GM12878 (cell line): ENCODE measurements around the gene IFNAR1. TPM values are rescaled to one million over a fixed set of nuclear protein-coding genes. Genes with fewer than 3 reads are reported as not detected.

ENCODE experiments used
- ATAC-seq: fragments of 200-7000 bp; cut with Tn5 transposase; 3 replicates; pipeline ENCODE4 v1.9.1; 2020; ENCODE audit warnings: mild to moderate bottlenecking, moderate library complexity
- BruUV-seq: library from RNA; stranded (reverse); fragments of 400-500 nt; replicated peaks from 2 replicates; lab custom pipeline; 2021; lab: Mats Ljungman, UMichigan
- CTCF ChIA-PET: fragments of 300-600 bp; sonication (Branson Sonifier 250); formaldehyde crosslinking; extraction: SDS; loops from one replicate; lab custom pipeline; 2021; ENCODE audit warnings: inconsistent platforms; lab: Yijun Ruan, JAX
- POLR2A ChIA-PET: fragments of 350-600 bp; formaldehyde crosslinking; extraction: SDS; loops from one replicate; lab custom pipeline; 2021; ENCODE audit warnings: inconsistent platforms; lab: Charles Lee
- RAD21 ChIA-PET: fragments of 300-600 bp; sonication (Branson Sonifier 250); formaldehyde crosslinking; loops from one replicate; lab custom pipeline; 2023; ENCODE audit warnings: antibody characterized with exemption; ENCODE audit not compliant: unreplicated experiment; lab: Charles Lee
- SMC1A ChIA-PET: fragments of 300-600 bp; sonication (Branson Sonifier 250); formaldehyde crosslinking; loops from one replicate; lab custom pipeline; 2023; ENCODE audit not compliant: unreplicated experiment, uncharacterized antibody; lab: Charles Lee
- DNase-seq: peaks from one replicate; pipeline ENCODE4 v3.0.0-alpha.2; 2011; ENCODE audit warnings: low read depth, low spot score
- FAIRE-seq: peaks from 3 replicates; lab custom pipeline; 2011; peaks lifted over from hg19 to GRCh38; lab: Jason Lieb, UNC
- H2AFZ ChIP-seq: 2 replicates; pipeline ENCODE4 v1.6.0; 2011; ENCODE audit warnings: low read depth, low read length, control low read depth; ENCODE audit not compliant: control insufficient read depth
- H3K27ac ChIP-seq: 2 replicates; pipeline ENCODE4 v1.5.1; 2011; ENCODE audit warnings: control low read depth; ENCODE audit not compliant: control insufficient read depth, insufficient read depth
- H3K27me3 ChIP-seq, 2 experiments: replicated peaks in 1 of 2; 2 replicates each; pipeline versions ENCODE4 v1.6.0 to v1.6.1; 2011; ENCODE audit warnings: low read length in 1 of 2; ENCODE audit not compliant: control insufficient read depth in 2 of 2, insufficient read depth in 2 of 2
- H3K36me3 ChIP-seq, 2 experiments: 2 replicates each; pipeline ENCODE4 v1.5.1; 2011; ENCODE audit warnings: low read length in 1 of 2; ENCODE audit not compliant: control insufficient read depth in 2 of 2, insufficient read depth in 2 of 2
- H3K4me1 ChIP-seq: 2 replicates; pipeline ENCODE4 v1.6.1; 2011; ENCODE audit warnings: mild to moderate bottlenecking, low read length, moderate library complexity, mixed read lengths; ENCODE audit not compliant: control insufficient read depth, insufficient read depth
- H3K4me2 ChIP-seq: 2 replicates; pipeline ENCODE4 v1.6.0; 2011; ENCODE audit warnings: control low read depth; ENCODE audit not compliant: control insufficient read depth, insufficient read depth
- H3K4me3 ChIP-seq: fragments of 200-600 bp; sonication (generic); 2 replicates; pipeline ENCODE4 v1.5.1; 2016
- H3K79me2 ChIP-seq: 2 replicates; pipeline ENCODE4 v1.6.0; 2011; ENCODE audit warnings: low read length; ENCODE audit not compliant: control insufficient read depth, insufficient read depth
- H3K9ac ChIP-seq: 2 replicates; pipeline ENCODE4 v1.8.0; 2011; ENCODE audit warnings: low read length, control low read depth, mixed read lengths; ENCODE audit not compliant: control insufficient read depth, insufficient read depth
- H3K9me3 ChIP-seq: replicated peaks from 3 replicates; pipeline ENCODE4 v1.5.1; 2011; ENCODE audit warnings: mild to moderate bottlenecking, low read length; ENCODE audit not compliant: control insufficient read depth, insufficient read depth
- H4K20me1 ChIP-seq: 2 replicates; pipeline ENCODE4 v1.6.0; 2011; ENCODE audit not compliant: control insufficient read depth, insufficient read depth
- ATF3 ChIP-seq: IDR thresholded peaks from 2 replicates; pipeline ENCODE4 v1.6.1; 2011; ENCODE audit warnings: low read depth, mild to moderate bottlenecking, low read length, moderate library complexity, borderline replicate concordance; ENCODE audit errors: extremely low read depth
- CHD4 ChIP-seq: fragments of 200-600 bp; sonication (generic); IDR thresholded peaks from 2 replicates; pipeline ENCODE4 v1.6.1; 2016; ENCODE audit warnings: mild to moderate bottlenecking
- ELK1 ChIP-seq: IDR thresholded peaks from 2 replicates; pipeline ENCODE4 v1.6.1; 2012; ENCODE audit warnings: low read depth, low read length, improper control_type of control experiment
- FOS ChIP-seq: IDR thresholded peaks from 3 replicates; pipeline ENCODE4 v1.6.1; 2011; ENCODE audit warnings: borderline replicate concordance; ENCODE audit not compliant: insufficient read length; ENCODE audit errors: extremely low read depth
- GATAD2B ChIP-seq: fragments of 450-650 bp; conservative IDR thresholded peaks from 2 replicates; pipeline ENCODE4 v1.6.1; 2017; ENCODE audit warnings: low read depth, mild to moderate bottlenecking, moderate library complexity
- IKZF2 ChIP-seq, 2 experiments: fragments of 450-650 bp; IDR thresholded peaks; 2 replicates each; pipeline ENCODE4 v1.6.1; 2017; ENCODE audit warnings: mild to moderate bottlenecking in 2 of 2, moderate library complexity in 2 of 2
- NR2C1 ChIP-seq: fragments of 450-650 bp; IDR thresholded peaks from 2 replicates; pipeline ENCODE4 v1.6.1; 2017; ENCODE audit warnings: antibody characterized with exemption, mild to moderate bottlenecking, moderate library complexity
- POLR2AphosphoS5 ChIP-seq: IDR thresholded peaks from 2 replicates; pipeline ENCODE4 v1.6.1; 2011; ENCODE audit warnings: mild to moderate bottlenecking, low read length, inconsistent platforms
- REST ChIP-seq: IDR thresholded peaks from 2 replicates; pipeline ENCODE4 v1.6.1; 2012; ENCODE audit warnings: mild to moderate bottlenecking, low read depth, low read length
- SIN3A ChIP-seq: IDR thresholded peaks from 2 replicates; pipeline ENCODE4 v1.6.1; 2012; ENCODE audit warnings: low read depth, low read length, improper control_type of control experiment
- SMC3 ChIP-seq: IDR thresholded peaks from 2 replicates; pipeline ENCODE4 v1.6.1; 2011; ENCODE audit warnings: low read length, improper control_type of control experiment, borderline replicate concordance
- SPI1 ChIP-seq: IDR thresholded peaks from 2 replicates; pipeline ENCODE4 v1.6.1; 2011; ENCODE audit warnings: low read depth, mild to moderate bottlenecking, low read length, moderate library complexity, borderline replicate concordance; ENCODE audit not compliant: insufficient read depth
- SRF ChIP-seq, 2 experiments: IDR thresholded peaks; 2 replicates each; pipeline ENCODE4 v1.6.1; 2011; ENCODE audit warnings: low read depth in 2 of 2, low read length in 2 of 2, mild to moderate bottlenecking in 1 of 2, moderate library complexity in 1 of 2
- WGBS: methylation state at CpG from one replicate; pipeline ENCODE4 v1.1.6; 2016; ENCODE audit warnings: low lambda C conversion rate; ENCODE audit not compliant: insufficient replicate concordance, insufficient coverage; ENCODE audit errors: missing lambda C conversion rate; 5-methylcytosine and 5-hydroxymethylcytosine counted together
- in situ Hi-C: fragments of 300-500 bp; cut with MboI; formaldehyde crosslinking; loops from 9 replicates; pipeline ENCODE4 v1.14.3; 2018; ENCODE audit warnings: mixed read lengths
- intact Hi-C: fragments of 100-400 bp; cut with micrococcal nuclease; formaldehyde crosslinking; loops from one replicate; pipeline ENCODE4 v1.14.2; 2022; ENCODE audit not compliant: unreplicated experiment
- polyA plus RNA-seq, 11 experiments: library from polyadenylated mRNA; depleted of rRNA in 4 of 11; unstranded in 6 of 11; stranded (reverse) in 5 of 11; fragments of >200 nt; fragmentation: Nextera tagmentation in 4 of 11; fragmentation: Illumina TruSeq in 1 of 11; extraction: Ambion mirVana in 4 of 11; extraction: Trizol in 1 of 11; gene quantifications; 1 replicate in 1 of 11; 2 replicates in 10 of 11; pipeline versions ENCODE4 v1.2.1 to v1.2.3, GENCODE V29; 2011 to 2016; ENCODE audit warnings: inconsistent platforms in 2 of 11, missing spikeins in 2 of 11, low read depth in 1 of 11
- total RNA-seq, 4 experiments: library from RNA; depleted of rRNA in 3 of 4; stranded (reverse); fragments of >200 nt in 3 of 4; fragmentation: Illumina TruSeq in 1 of 4; extraction: Trizol in 1 of 4; gene quantifications; 2 replicates each; pipeline versions ENCODE4 v1.2.1 to v1.2.3, GENCODE V29; 2013 to 2021
- TF ChIP-seq, protein P1 (sequence below): IDR thresholded peaks from 2 replicates; pipeline ENCODE4 v1.6.1; 2011; ENCODE audit warnings: borderline replicate concordance, low read depth, mild to moderate bottlenecking, moderate library complexity, low read length; ENCODE audit not compliant: insufficient read depth, poor library complexity, severe bottlenecking

IFNAR1 gene
- total and polyA plus RNA-seq, 10 of the 15 experiments (the other 5 are each of a cell fraction or from before 2014, with no cell fraction given): 12.0 to 62.4 (median 24.6) TPM

- Histone ChIP-seq H3K36me3 (no peaks in the 10 kb centered on the region), H3K4me1 (peaks cover 12% of the 10 kb centered on the region), H3K79me2 (no peaks in the 10 kb centered on the region), H3K4me2 (no peak overlapping the region), H3K27me3 (no peaks in the 10 kb centered on the region), H2AFZ (no peak overlapping the region), H3K9ac (no peak overlapping the region), H3K27ac (no peak overlapping the region), H3K4me3 (no peak overlapping the region), H3K9me3 (peaks cover 7% of the 10 kb centered on the region; the same call in 2 of the 3 replicates), H4K20me1 (no peaks in the 10 kb centered on the region)
- no peak for TF ChIP-seq CHD4
- TF ChIP-seq POLR2AphosphoS5: no peak
- TF ChIP-seq, protein P1, sequence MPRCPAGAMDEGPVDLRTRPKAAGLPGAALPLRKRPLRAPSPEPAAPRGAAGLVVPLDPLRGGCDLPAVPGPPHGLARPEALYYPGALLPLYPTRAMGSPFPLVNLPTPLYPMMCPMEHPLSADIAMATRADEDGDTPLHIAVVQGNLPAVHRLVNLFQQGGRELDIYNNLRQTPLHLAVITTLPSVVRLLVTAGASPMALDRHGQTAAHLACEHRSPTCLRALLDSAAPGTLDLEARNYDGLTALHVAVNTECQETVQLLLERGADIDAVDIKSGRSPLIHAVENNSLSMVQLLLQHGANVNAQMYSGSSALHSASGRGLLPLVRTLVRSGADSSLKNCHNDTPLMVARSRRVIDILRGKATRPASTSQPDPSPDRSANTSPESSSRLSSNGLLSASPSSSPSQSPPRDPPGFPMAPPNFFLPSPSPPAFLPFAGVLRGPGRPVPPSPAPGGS: no peak
- no peak for TF ChIP-seq ATF3
- TF ChIP-seq NR2C1: no peak
- no peak for TF ChIP-seq ELK1
- no peak for TF ChIP-seq SIN3A
- TF ChIP-seq FOS: no peak
- no peak for TF ChIP-seq GATAD2B
- TF ChIP-seq SPI1: no peak
- no peak for TF ChIP-seq REST
- no peak for TF ChIP-seq IKZF2 (IDR thresholded peaks at IDR 0.05)
- no peak for TF ChIP-seq SRF (IDR thresholded peaks at IDR 0.05; ENCODE audit: low read depth in 2 of 2, low read length in 2 of 2)
- TF ChIP-seq SMC3: no peak
- 49% methylated on average over 4 of the region's 4 CpGs for WGBS
- DNase-seq (no peak), ATAC-seq (no peak), FAIRE-seq (no peak)
- in situ Hi-C loops: no loop called here
- POLR2A ChIA-PET: interaction anchor here (0.6 kb wide), 1 partner anchor 38 kb away, joined by 4 read pairs; no protein-coding TSS in a partner anchor
- CTCF ChIA-PET: interaction anchor here (0.9 to 1.8 kb wide), 3 partner anchors 15 to 116 kb away, joined by 3 to 7 read pairs (median 4); no protein-coding TSS in a partner anchor
- RAD21 ChIA-PET: interaction anchor here (1.5 to 2.5 kb wide), 3 partner anchors 12 to 109 kb away, joined by 4 to 9 read pairs (median 4); partner anchors contain the start of genes IFNAR1 and IFNAR2
- intact Hi-C loops: no loop called here
- SMC1A ChIA-PET: interaction anchor here (0.6 to 1.6 kb wide), 5 partner anchors 12 to 630 kb away, joined by 3 to 5 read pairs (median 3); partner anchors contain the start of gene IFNAR1
- no TSS peak for BruUV-seq
Observed at GRCh38 chr21:33313611-33314010, 11.2 kb upstream of the IFNAR1 start.
